Measurements from ENCODE around the gene OSBP2. TPM values are rescaled to one million over a fixed set of nuclear protein-coding genes. Genes with fewer than 3 reads are reported as not detected.

Gene OSBP2
- total and polyA plus RNA-seq, 2 experiments from 2014 or later: 2.1 to 2.9 TPM

DNA sequence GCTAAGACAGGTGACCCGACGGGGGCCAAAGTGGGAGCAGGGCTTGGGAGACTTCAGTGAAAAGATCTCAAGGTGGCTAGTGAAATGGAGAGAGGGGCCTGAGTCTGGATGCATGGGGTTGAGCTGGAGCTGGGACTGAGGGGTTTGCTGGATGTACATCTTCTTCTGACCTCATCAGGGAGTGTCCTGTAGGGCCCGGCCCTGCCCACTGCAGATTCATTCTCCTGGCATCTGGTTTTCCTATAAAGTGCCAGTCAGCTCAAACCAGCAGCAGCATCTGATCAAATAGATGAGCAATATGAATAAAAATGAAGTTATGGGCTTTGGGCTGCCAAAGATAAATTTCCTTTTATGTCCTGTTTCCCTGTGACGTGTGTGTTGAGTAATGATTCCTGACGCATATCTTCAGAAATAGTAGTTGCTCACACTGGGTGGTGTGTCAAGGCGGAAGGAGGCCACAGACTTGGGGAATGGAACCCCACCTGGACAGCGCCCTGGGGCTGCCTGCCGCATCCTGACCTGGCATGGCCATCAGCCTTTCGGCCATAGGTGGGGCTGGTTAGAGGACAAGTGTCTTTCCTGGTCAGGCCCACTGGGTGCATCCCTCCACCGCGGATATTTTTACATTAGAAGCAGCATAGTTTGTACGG lies 135.4 kb downstream of the OSBP2 start (continued):
- TF ChIP-seq, protein P1, sequence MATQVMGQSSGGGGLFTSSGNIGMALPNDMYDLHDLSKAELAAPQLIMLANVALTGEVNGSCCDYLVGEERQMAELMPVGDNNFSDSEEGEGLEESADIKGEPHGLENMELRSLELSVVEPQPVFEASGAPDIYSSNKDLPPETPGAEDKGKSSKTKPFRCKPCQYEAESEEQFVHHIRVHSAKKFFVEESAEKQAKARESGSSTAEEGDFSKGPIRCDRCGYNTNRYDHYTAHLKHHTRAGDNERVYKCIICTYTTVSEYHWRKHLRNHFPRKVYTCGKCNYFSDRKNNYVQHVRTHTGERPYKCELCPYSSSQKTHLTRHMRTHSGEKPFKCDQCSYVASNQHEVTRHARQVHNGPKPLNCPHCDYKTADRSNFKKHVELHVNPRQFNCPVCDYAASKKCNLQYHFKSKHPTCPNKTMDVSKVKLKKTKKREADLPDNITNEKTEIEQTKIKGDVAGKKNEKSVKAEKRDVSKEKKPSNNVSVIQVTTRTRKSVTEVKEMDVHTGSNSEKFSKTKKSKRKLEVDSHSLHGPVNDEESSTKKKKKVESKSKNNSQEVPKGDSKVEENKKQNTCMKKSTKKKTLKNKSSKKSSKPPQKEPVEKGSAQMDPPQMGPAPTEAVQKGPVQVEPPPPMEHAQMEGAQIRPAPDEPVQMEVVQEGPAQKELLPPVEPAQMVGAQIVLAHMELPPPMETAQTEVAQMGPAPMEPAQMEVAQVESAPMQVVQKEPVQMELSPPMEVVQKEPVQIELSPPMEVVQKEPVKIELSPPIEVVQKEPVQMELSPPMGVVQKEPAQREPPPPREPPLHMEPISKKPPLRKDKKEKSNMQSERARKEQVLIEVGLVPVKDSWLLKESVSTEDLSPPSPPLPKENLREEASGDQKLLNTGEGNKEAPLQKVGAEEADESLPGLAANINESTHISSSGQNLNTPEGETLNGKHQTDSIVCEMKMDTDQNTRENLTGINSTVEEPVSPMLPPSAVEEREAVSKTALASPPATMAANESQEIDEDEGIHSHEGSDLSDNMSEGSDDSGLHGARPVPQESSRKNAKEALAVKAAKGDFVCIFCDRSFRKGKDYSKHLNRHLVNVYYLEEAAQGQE (IDR thresholded peaks at IDR 0.05; ENCODE audit: unreplicated experiment): no peak
- TF ChIP-seq ZNF114 (CRISPR knock-in tag; IDR thresholded peaks at IDR 0.05): no peak
- TF ChIP-seq JUNB (IDR thresholded peaks at IDR 0.05; ENCODE audit: unreplicated experiment): no peak

DNA sequence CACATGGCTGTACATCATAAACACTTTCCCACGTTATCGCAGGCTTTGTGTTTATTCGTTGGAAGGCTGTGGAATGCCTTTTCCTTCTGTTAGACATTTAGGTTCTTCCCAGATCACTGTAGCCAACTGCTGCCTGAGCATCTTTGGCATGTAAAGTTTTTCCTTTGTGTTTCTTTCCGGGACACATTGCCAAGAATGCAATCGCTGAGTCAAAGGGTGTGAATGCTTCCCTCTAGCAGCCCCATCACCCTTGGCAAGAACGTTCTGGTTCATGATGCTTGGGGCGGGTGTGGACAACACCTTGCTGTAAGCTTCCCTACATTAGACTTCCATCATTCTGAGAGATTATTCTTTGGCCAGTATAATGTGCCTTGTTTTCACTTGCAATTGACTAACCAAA lies 136.2 kb downstream of the OSBP2 start:
- Histone ChIP-seq H3K27me3 (ENCODE audit: insufficient read depth) (no peaks in the 10 kb centered on the region), H4K20me1 (replicated peaks; ENCODE audit: insufficient read depth) (0 out of 2 replicates have a peak, but pooled peaks cover 3% of the 10 kb centered on the region), H3K4me2 (no peak overlapping the region; the same call in 1 of the 2 replicates), H3K4me1 (ENCODE audit: insufficient read depth) (0 out of 2 replicates have a peak, but pooled peaks cover 5% of the 10 kb centered on the region), H3K79me2 (replicated peaks; ENCODE audit: insufficient read depth) (no peaks in the 10 kb centered on the region), H2AFZ (no peak overlapping the region), H3K36me3 (ENCODE audit: insufficient read depth) (no peaks in the 10 kb centered on the region), H3K9me2 (ENCODE audit: insufficient read depth) (0 out of 2 replicates have a peak, but pooled peaks cover 3% of the 10 kb centered on the region), H3K27ac (ENCODE audit: low read depth) (no peak overlapping the region), H3K4me3 (no peak overlapping the region), H3F3A (replicated peaks; ENCODE audit: low read depth) (no peaks in the 10 kb centered on the region)
- ATAC-seq (peak; percentile 53; the same call in 2 of the 3 replicates), DNase-seq (ENCODE audit: low spot score) (peak; percentile 46)
- no peak overlapping the region for H3K27ac Mint-ChIP-seq
- peaks cover 17% of the 10 kb centered on the region for H3K4me1 Mint-ChIP-seq
- no peaks in the 10 kb centered on the region for H3K9me3 Mint-ChIP-seq
- no peak overlapping the region for H3K4me3 Mint-ChIP-seq
- TF ChIP-seq, protein P2, sequence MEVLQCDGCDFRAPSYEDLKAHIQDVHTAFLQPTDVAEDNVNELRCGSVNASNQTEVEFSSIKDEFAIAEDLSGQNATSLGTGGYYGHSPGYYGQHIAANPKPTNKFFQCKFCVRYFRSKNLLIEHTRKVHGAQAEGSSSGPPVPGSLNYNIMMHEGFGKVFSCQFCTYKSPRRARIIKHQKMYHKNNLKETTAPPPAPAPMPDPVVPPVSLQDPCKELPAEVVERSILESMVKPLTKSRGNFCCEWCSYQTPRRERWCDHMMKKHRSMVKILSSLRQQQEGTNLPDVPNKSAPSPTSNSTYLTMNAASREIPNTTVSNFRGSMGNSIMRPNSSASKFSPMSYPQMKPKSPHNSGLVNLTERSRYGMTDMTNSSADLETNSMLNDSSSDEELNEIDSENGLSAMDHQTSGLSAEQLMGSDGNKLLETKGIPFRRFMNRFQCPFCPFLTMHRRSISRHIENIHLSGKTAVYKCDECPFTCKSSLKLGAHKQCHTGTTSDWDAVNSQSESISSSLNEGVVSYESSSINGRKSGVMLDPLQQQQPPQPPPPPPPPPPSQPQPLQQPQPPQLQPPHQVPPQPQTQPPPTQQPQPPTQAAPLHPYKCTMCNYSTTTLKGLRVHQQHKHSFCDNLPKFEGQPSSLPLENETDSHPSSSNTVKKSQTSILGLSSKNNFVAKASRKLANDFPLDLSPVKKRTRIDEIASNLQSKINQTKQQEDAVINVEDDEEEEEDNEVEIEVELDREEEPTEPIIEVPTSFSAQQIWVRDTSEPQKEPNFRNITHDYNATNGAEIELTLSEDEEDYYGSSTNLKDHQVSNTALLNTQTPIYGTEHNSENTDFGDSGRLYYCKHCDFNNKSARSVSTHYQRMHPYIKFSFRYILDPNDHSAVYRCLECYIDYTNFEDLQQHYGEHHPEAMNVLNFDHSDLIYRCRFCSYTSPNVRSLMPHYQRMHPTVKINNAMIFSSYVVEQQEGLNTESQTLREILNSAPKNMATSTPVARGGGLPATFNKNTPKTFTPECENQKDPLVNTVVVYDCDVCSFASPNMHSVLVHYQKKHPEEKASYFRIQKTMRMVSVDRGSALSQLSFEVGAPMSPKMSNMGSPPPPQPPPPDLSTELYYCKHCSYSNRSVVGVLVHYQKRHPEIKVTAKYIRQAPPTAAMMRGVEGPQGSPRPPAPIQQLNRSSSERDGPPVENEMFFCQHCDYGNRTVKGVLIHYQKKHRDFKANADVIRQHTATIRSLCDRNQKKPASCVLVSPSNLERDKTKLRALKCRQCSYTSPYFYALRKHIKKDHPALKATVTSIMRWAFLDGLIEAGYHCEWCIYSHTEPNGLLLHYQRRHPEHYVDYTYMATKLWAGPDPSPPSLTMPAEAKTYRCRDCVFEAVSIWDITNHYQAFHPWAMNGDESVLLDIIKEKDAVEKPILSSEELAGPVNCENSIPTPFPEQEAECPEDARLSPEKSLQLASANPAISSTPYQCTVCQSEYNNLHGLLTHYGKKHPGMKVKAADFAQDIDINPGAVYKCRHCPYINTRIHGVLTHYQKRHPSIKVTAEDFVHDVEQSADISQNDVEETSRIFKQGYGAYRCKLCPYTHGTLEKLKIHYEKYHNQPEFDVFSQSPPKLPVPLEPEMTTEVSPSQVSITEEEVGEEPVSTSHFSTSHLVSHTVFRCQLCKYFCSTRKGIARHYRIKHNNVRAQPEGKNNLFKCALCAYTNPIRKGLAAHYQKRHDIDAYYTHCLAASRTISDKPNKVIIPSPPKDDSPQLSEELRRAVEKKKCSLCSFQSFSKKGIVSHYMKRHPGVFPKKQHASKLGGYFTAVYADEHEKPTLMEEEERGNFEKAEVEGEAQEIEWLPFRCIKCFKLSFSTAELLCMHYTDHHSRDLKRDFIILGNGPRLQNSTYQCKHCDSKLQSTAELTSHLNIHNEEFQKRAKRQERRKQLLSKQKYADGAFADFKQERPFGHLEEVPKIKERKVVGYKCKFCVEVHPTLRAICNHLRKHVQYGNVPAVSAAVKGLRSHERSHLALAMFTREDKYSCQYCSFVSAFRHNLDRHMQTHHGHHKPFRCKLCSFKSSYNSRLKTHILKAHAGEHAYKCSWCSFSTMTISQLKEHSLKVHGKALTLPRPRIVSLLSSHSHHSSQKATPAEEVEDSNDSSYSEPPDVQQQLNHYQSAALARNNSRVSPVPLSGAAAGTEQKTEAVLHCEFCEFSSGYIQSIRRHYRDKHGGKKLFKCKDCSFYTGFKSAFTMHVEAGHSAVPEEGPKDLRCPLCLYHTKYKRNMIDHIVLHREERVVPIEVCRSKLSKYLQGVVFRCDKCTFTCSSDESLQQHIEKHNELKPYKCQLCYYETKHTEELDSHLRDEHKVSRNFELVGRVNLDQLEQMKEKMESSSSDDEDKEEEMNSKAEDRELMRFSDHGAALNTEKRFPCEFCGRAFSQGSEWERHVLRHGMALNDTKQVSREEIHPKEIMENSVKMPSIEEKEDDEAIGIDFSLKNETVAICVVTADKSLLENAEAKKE (CRISPR knock-in tag; IDR thresholded peaks at IDR 0.05): 0 out of 2 replicates have a peak, but pooled peaks have one; percentile 4
- TF ChIP-seq, protein P3, sequence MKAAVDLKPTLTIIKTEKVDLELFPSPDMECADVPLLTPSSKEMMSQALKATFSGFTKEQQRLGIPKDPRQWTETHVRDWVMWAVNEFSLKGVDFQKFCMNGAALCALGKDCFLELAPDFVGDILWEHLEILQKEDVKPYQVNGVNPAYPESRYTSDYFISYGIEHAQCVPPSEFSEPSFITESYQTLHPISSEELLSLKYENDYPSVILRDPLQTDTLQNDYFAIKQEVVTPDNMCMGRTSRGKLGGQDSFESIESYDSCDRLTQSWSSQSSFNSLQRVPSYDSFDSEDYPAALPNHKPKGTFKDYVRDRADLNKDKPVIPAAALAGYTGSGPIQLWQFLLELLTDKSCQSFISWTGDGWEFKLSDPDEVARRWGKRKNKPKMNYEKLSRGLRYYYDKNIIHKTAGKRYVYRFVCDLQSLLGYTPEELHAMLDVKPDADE (IDR thresholded peaks at IDR 0.05): no peak
- no peaks in the 10 kb centered on the region for H3K36me3 Mint-ChIP-seq (ENCODE audit: low read depth)
- H3K27me3 Mint-ChIP-seq (ENCODE audit: insufficient read depth, low read depth, poor library complexity): peaks cover 2% of the 10 kb centered on the region
